A549 (cell line): ENCODE results near the gene TSPAN5. TPM values are rescaled to one million over a fixed set of nuclear protein-coding genes. Genes with fewer than 3 reads are reported as not detected.

ENCODE experiments used
- ATAC-seq, 2 experiments: fragments of 200-7000 bp in 1 of 2; fragments of >200 bp in 1 of 2; cut with Nextera tagmentation in 1 of 2; cut with Tn5 transposase in 1 of 2; 3 replicates each; pipeline versions ENCODE4 v1.8.0 to v1.9.1; 2018 to 2020; ENCODE audit warnings: mild to moderate bottlenecking in 1 of 2, moderate library complexity in 1 of 2
- CTCF ChIA-PET: fragments of 300-600 bp; sonication (Branson Sonifier 250); formaldehyde crosslinking; extraction: SDS; loops from one replicate; lab custom pipeline; 2021; ENCODE audit warnings: antibody characterized with exemption, inconsistent platforms; lab: Yijun Ruan, JAX
- POLR2A ChIA-PET: fragments of 350-600 bp; formaldehyde crosslinking; extraction: SDS; loops from one replicate; lab custom pipeline; 2021; ENCODE audit warnings: antibody characterized with exemption, inconsistent platforms; lab: Yijun Ruan, JAX
- DNase-seq, 2 experiments: peaks; one replicate each; pipeline versions ENCODE4 v3.0.0 to v3.0.0-alpha.2; 2011 to 2016; ENCODE audit warnings: low read depth in 1 of 2, low spot score in 1 of 2
- FAIRE-seq: peaks from 2 replicates; lab custom pipeline; 2011; peaks lifted over from hg19 to GRCh38; lab: Jason Lieb, UNC
- H3K27ac ChIP-seq, 2 experiments: fragments of >200 bp; sonication (Bioruptor Twin); formaldehyde crosslinking; 3 replicates each; pipeline ENCODE4 v1.5.1; 2016 to 2017
- H3K4me1 ChIP-seq: fragments of >200 bp; sonication (Bioruptor Twin); formaldehyde crosslinking; 3 replicates; pipeline ENCODE4 v1.6.1; 2016
- H3K4me2 ChIP-seq: fragments of >200 bp; sonication (Bioruptor Twin); formaldehyde crosslinking; 3 replicates; pipeline ENCODE4 v1.6.1; 2016
- H3K4me3 ChIP-seq: fragments of >200 bp; sonication (Bioruptor Twin); formaldehyde crosslinking; 3 replicates; pipeline ENCODE4 v1.5.1; 2016
- H3K9me3 ChIP-seq: fragments of >200 bp; sonication (Bioruptor Twin); formaldehyde crosslinking; 3 replicates; pipeline ENCODE4 v1.6.1; 2016
- BHLHE40 ChIP-seq: IDR thresholded peaks from 2 replicates; pipeline ENCODE4 v1.6.1; 2012; ENCODE audit warnings: low read depth, low read length, inconsistent platforms
- CHD2 ChIP-seq: fragments of 150-350 bp; IDR thresholded peaks from 2 replicates; pipeline ENCODE4 v1.6.1; 2014; ENCODE audit warnings: low read length; ENCODE audit not compliant: partially characterized antibody
- CTCF ChIP-seq: fragments of >200 bp; sonication (Bioruptor Twin); formaldehyde crosslinking; IDR thresholded peaks from 3 replicates; pipeline ENCODE4 v1.5.1; 2016
- EHF ChIP-seq: fragments of 250-450 bp; sonication (Bioruptor Pico); IDR thresholded peaks from 2 replicates; pipeline ENCODE4 v1.5.0; 2020; ENCODE audit warnings: mild to moderate bottlenecking
- EP300 ChIP-seq, 2 experiments: fragments of >200 bp; sonication (Bioruptor Twin); formaldehyde crosslinking; IDR thresholded peaks; 2 replicates in 1 of 2; 3 replicates in 1 of 2; pipeline ENCODE4 v1.6.1; 2016 to 2017
- ESRRA ChIP-seq: fragments of 150-350 bp; IDR thresholded peaks from 2 replicates; pipeline ENCODE4 v1.6.1; 2014; ENCODE audit warnings: mild to moderate bottlenecking, low read length, borderline replicate concordance
- FOSB ChIP-seq: fragments of 250-450 bp; sonication (Bioruptor Pico); IDR thresholded peaks from 2 replicates; pipeline ENCODE4 v1.5.0; 2020; ENCODE audit warnings: mild to moderate bottlenecking, moderate library complexity
- HEYL ChIP-seq: fragments of 250-450 bp; sonication (Bioruptor Pico); IDR thresholded peaks from 2 replicates; pipeline ENCODE4 v1.8.0; 2021; ENCODE audit warnings: mild to moderate bottlenecking, moderate library complexity
- HOXB13 ChIP-seq: fragments of 250-450 bp; sonication (Bioruptor Pico); IDR thresholded peaks from 2 replicates; pipeline ENCODE4 v1.5.0; 2020; ENCODE audit warnings: low read depth, mild to moderate bottlenecking, moderate library complexity
- KDM1A ChIP-seq: fragments of 200-600 bp; sonication (generic); IDR thresholded peaks from 2 replicates; pipeline ENCODE4 v1.6.1; 2016; ENCODE audit warnings: low read depth, mild to moderate bottlenecking
- MAZ ChIP-seq: fragments of 150-350 bp; IDR thresholded peaks from 2 replicates; pipeline ENCODE4 v1.6.1; 2014; ENCODE audit warnings: antibody characterized with exemption, low read depth, low read length, borderline replicate concordance
- PHF8 ChIP-seq: fragments of 200-600 bp; sonication (generic); IDR thresholded peaks from 2 replicates; pipeline ENCODE4 v1.6.1; 2016; ENCODE audit warnings: low read depth, mild to moderate bottlenecking, antibody characterized with exemption, moderate library complexity, borderline replicate concordance
- RARB ChIP-seq: fragments of 250-450 bp; sonication (Bioruptor Pico); IDR thresholded peaks from 2 replicates; pipeline ENCODE4 v1.8.0; 2021; ENCODE audit warnings: mild to moderate bottlenecking, moderate library complexity
- RCOR1 ChIP-seq: fragments of 150-350 bp; IDR thresholded peaks from 2 replicates; pipeline ENCODE4 v1.6.1; 2014; ENCODE audit warnings: antibody characterized with exemption, low read length, low read depth
- REST ChIP-seq: fragments of 200-600 bp; sonication (generic); IDR thresholded peaks from 2 replicates; pipeline ENCODE4 v1.6.1; 2016; ENCODE audit warnings: antibody characterized with exemption, mild to moderate bottlenecking, moderate library complexity
- RFX5 ChIP-seq: fragments of 450-650 bp; IDR thresholded peaks from 2 replicates; pipeline ENCODE4 v1.7.1; 2014; ENCODE audit warnings: antibody characterized with exemption, mild to moderate bottlenecking, moderate library complexity
- TFCP2L1 ChIP-seq: fragments of 250-450 bp; sonication (Bioruptor Pico); IDR thresholded peaks from 2 replicates; pipeline ENCODE4 v1.5.0; 2021; ENCODE audit warnings: mild to moderate bottlenecking
- TP53 ChIP-seq: fragments of 250-450 bp; sonication (Bioruptor Pico); IDR thresholded peaks from 2 replicates; pipeline ENCODE4 v1.5.0; 2021; ENCODE audit warnings: mild to moderate bottlenecking, moderate library complexity
- USF2 ChIP-seq: fragments of 450-650 bp; IDR thresholded peaks from 2 replicates; pipeline ENCODE4 v1.6.1; 2014; ENCODE audit warnings: antibody characterized with exemption
- ZNF302 ChIP-seq: fragments of 250-450 bp; sonication (Bioruptor Pico); IDR thresholded peaks from 2 replicates; pipeline ENCODE4 v1.9.0; 2021; ENCODE audit warnings: inconsistent platforms, mild to moderate bottlenecking, moderate library complexity
- WGBS: methylation state at CpG from one replicate; pipeline ENCODE4 v1.1.6; 2017; ENCODE audit errors: missing lambda C conversion rate; 5-methylcytosine and 5-hydroxymethylcytosine counted together
- polyA plus RNA-seq, 4 experiments: library from polyadenylated mRNA; depleted of rRNA in 3 of 4; stranded (reverse); fragments of >200 nt; fragmentation: RNase III in 1 of 4; extraction: RNeasy Plus Mini Kit Qiagen cat#74134 plus additional on column Dnase treatment in 1 of 4; gene quantifications; 2 replicates in 3 of 4; 3 replicates in 1 of 4; pipeline ENCODE4 v1.2.3, GENCODE V29; 2011 to 2017
- TF ChIP-seq, protein P1 (sequence below): fragments of >200 bp; sonication (Bioruptor Twin); formaldehyde crosslinking; IDR thresholded peaks from 2 replicates; pipeline ENCODE4 v1.6.1; 2016

TSPAN5 gene
- polyA plus RNA-seq, 2 of the 4 experiments (the other 2 are of a cell fraction), result 9.5 to 12.4 TPM

DNA sequence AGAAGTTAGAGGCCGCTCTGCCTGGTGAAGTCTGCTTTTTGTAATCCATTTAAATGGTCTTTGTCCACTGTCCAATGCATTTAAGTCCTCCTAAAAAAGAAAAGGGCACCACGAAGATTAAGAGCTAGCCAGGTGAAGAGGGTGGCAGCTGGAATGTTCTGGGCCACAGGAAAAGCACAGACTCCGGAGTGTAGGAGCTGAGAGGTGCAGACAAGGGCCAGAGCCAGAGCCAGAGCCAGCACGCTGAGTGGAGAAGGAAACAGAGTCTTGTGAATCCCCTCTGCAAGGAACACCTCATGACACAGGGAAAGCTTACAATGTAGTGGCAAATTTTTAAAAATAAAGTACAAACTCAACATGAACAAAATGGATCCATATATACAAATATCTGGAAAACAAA is 83.6 kb downstream of the TSPAN5 start:
- H3K27ac ChIP-seq, result no peak overlapping the region
- H3K4me2 ChIP-seq, result no peak overlapping the region
- FAIRE-seq (no peak), DNase-seq (no peak), ATAC-seq (no peak)
- ChIA-PET CTCF (no interaction called here), POLR2A (no interaction called here)
- no peak overlapping the region for H3K4me3 ChIP-seq
- 74% methylated on average over 4 of the region's 4 CpGs for WGBS
- no peaks in the 10 kb centered on the region for H3K4me1 ChIP-seq
- TF ChIP-seq TFCP2L1 (CRISPR knock-in tag), result no peak
- no peak for TF ChIP-seq ZNF302
- no peak for TF ChIP-seq RARB
- no peak for TF ChIP-seq FOSB (CRISPR knock-in tag)
- no peak for TF ChIP-seq EHF (CRISPR knock-in tag)
- no peaks in the 10 kb centered on the region for H3K9me3 ChIP-seq

- no peaks in the 10 kb centered on the region for H3K9me3 ChIP-seq
- no peak for FAIRE-seq
- ATAC-seq, result no peak
- POLR2A ChIA-PET, result no interaction called here
- no peak overlapping the region for H3K4me2 ChIP-seq
- WGBS, result 80% methylated on average over 2 of the region's 2 CpGs
- H3K27ac ChIP-seq, result no peak overlapping the region
- TF ChIP-seq TP53 (CRISPR knock-in tag) (no peak), EP300 (IDR thresholded peaks at IDR 0.05) (no peak), FOSB (CRISPR knock-in tag) (no peak), HOXB13 (CRISPR knock-in tag) (no peak), ESRRA (no peak), USF2 (no peak)
- TF ChIP-seq, protein P1, sequence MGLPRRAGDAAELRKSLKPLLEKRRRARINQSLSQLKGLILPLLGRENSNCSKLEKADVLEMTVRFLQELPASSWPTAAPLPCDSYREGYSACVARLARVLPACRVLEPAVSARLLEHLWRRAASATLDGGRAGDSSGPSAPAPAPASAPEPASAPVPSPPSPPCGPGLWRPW, result no peak
- H3K4me1 ChIP-seq, result no peaks in the 10 kb centered on the region
- CTCF ChIA-PET, result no interaction called here
- no peak overlapping the region for H3K4me3 ChIP-seq
- no peak for DNase-seq
Measured at GRCh38 chr4:98573791-98574190, 84.6 kb downstream of the TSPAN5 start.

GRCh38 chr4:98572697-98573096 is 85.7 kb downstream of the TSPAN5 start:
- FAIRE-seq (no peak), ATAC-seq (no peak), DNase-seq (no peak)
- WGBS, result 59% methylated on average over 2 of the region's 2 CpGs
- CTCF ChIA-PET, result no interaction called here
- POLR2A ChIA-PET, result no interaction called here
- Histone ChIP-seq H3K27ac (no peak overlapping the region), H3K4me3 (no peak overlapping the region), H3K4me2 (no peak overlapping the region), H3K9me3 (no peaks in the 10 kb centered on the region), H3K4me1 (no peaks in the 10 kb centered on the region)
- TF ChIP-seq ZNF302 (no peak), RCOR1 (no peak), RFX5 (no peak), CHD2 (no peak), CTCF (no peak), HEYL (CRISPR knock-in tag) (no peak), PHF8 (no peak), REST (no peak), KDM1A (no peak), BHLHE40 (no peak), MAZ (no peak)
